ENCODE results near the gene SLIT3.

The SLIT3 gene

GRCh38 chr5:168850683-168851082, 450.3 kb downstream of the SLIT3 start:
- no peak for TF ChIP-seq CTCF (conservative IDR thresholded peaks at IDR 0.05)
- H3K27ac ChIP-seq = no peak overlapping the region

- no peak for TF ChIP-seq CTCF (conservative IDR thresholded peaks at IDR 0.05)
- H3K27ac ChIP-seq = no peak overlapping the region
These were observed 452.4 kb downstream of the SLIT3 start for GRCh38 chr5:168848569-168848968.

- H3K27ac ChIP-seq = no peak overlapping the region
- no peak for TF ChIP-seq CTCF (conservative IDR thresholded peaks at IDR 0.05)
These were observed 453.3 kb downstream of the SLIT3 start for GRCh38 chr5:168847511-168848073.

GRCh38 chr5:168844922-168845296, 456.0 kb downstream of the SLIT3 start:
- H3K27ac ChIP-seq = no peak overlapping the region
- no peak for TF ChIP-seq CTCF (conservative IDR thresholded peaks at IDR 0.05)

GRCh38 chr5:168844016-168844921, 456.7 kb downstream of the SLIT3 start:
- H3K27ac ChIP-seq = no peak overlapping the region
- TF ChIP-seq CTCF (conservative IDR thresholded peaks at IDR 0.05) = no peak

- no peak for TF ChIP-seq CTCF (conservative IDR thresholded peaks at IDR 0.05)
- no peak overlapping the region for H3K27ac ChIP-seq
These were observed 457.5 kb downstream of the SLIT3 start for GRCh38 chr5:168843277-168844015.

GRCh38 chr5:168842571-168843205, 458.3 kb downstream of the SLIT3 start:
- TF ChIP-seq CTCF (conservative IDR thresholded peaks at IDR 0.05) = no peak

More at GRCh38 chr5:168842571-168843205, 458.3 kb downstream of the SLIT3 start:
- H3K27ac ChIP-seq = no peak overlapping the region

Measured in VCaP (cell line).